Measurements from ENCODE around the gene MORC1. TPM values are rescaled to one million over a fixed set of nuclear protein-coding genes. Genes with fewer than 3 reads are reported as not detected.

MORC1 gene
- total and polyA plus RNA-seq, 12 donors = not detected

- ATAC-seq (no peak), DNase-seq (no peak)
- Histone ChIP-seq H3K27ac (no peak overlapping the region), H3K36me3 (no peaks in the 10 kb centered on the region), H3K4me1 (no peaks in the 10 kb centered on the region), H3K9me3 (no peaks in the 10 kb centered on the region), H3K4me3 (no peak overlapping the region), H3K27me3 (no peaks in the 10 kb centered on the region)
- WGBS, 2 donors = 31 to 35% methylated on average over 5 of the region's 5 CpGs
- intact Hi-C loops (cut with DNase I) = no loop called here
- no peak for TF ChIP-seq CTCF (IDR thresholded peaks at IDR 0.05)
These were observed 58.7 kb downstream of the MORC1 start for GRCh38 chr3:109059264-109059663.

DNA sequence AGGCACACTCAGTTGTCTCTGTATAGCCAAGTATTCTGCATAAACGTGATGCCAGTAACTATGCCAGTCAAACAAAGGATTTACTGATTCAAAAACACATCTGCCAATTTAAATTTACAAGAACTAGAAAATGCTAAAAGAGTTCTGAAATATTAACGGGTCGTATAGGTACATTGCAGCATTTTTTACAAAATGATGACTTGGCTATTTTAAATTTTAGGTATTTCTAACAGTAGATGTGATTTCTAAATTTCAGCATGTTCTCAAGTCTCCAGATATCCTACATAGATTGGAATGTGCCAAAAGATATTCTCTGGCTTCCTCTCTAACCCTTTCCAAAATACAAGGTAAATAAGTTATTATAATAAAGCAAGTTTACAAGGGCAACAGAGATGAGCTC lies 60.3 kb downstream of the MORC1 start:
- Histone ChIP-seq H3K27ac (no peak overlapping the region), H3K4me1 (no peaks in the 10 kb centered on the region), H3K27me3 (no peaks in the 10 kb centered on the region), H3K9me3 (peaks cover 0 to 9% (median 0%) of the 10 kb centered on the region in 11 donors), H3K36me3 (no peaks in the 10 kb centered on the region), H3K4me3 (no peak overlapping the region)
- intact Hi-C loops (cut with DNase I) = no loop called here
- WGBS, 2 donors = 86 to 91% methylated on average over 3 of the region's 3 CpGs
- no peak for TF ChIP-seq CTCF (IDR thresholded peaks at IDR 0.05)
- no peak for DNase-seq
- ATAC-seq = no peak

DNA sequence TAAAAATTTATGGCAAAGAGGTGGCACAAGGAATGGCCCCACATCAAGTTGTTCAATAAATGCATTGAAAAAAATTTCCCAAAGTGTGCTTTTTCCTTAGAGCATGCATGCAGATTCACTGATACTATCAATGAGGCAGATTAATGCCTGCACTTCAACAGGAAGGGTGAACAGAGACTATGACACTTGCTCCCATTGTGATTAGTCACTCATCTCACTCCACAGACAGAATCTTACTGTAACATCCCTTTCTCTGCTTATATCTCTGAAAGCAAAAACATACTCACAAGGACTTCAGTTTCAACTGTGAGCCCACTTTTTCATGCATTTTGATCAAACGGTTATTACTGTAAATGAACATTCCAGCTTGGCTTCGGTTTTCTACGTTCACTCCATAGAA lies 60.9 kb downstream of the MORC1 start:
- DNase-seq (no peak), ATAC-seq (no peak)
- WGBS, 2 donors = 89 to 93% methylated on average over 3 of the region's 3 CpGs
- H3K36me3 ChIP-seq = no peaks in the 10 kb centered on the region
- H3K9me3 ChIP-seq = peaks cover 0 to 10% (median 0%) of the 10 kb centered on the region in 11 donors
- TF ChIP-seq CTCF (IDR thresholded peaks at IDR 0.05) = no peak
- no peak overlapping the region for H3K4me3 ChIP-seq
- no peaks in the 10 kb centered on the region for H3K27me3 ChIP-seq
- intact Hi-C loops (cut with DNase I) = no loop called here
- H3K27ac ChIP-seq = no peak overlapping the region
- H3K4me1 ChIP-seq = no peaks in the 10 kb centered on the region

DNA sequence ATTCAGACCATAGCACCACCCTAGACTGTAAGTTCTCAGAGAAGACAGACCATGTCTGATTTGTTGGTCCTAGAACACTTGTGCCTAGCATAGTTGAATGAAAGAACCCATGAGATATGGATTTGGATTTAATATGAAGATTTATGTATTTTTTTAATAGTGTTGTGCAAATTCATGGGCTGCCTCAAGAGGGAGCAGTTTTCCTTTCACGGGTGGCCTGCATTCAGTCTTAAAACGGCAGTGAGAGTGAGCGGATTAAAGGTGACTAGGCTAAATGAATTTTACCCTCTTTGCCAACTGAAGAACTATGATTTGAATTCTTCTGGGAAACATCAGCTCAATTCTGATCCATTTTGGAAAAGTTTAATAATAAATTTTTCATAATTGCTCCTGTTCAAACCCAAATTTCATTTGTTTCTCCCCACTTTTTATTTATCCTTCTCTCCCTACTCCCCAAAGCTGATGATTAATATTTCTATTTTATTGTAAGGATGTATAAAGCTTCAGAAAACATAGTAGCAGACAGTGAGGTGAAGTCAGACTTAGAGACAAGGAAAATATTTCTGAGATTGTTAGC lies 67.3 kb downstream of the MORC1 start:
- Histone ChIP-seq H3K27me3 (no peaks in the 10 kb centered on the region), H3K27ac (no peak overlapping the region), H3K4me1 (no peaks in the 10 kb centered on the region), H3K4me3 (no peak overlapping the region), H3K9me3 (peaks cover 0 to 10% (median 0%) of the 10 kb centered on the region in 11 donors), H3K36me3 (no peaks in the 10 kb centered on the region)
- intact Hi-C loops (cut with DNase I) = no loop called here
- ATAC-seq = no peak
- peak; percentile 14 to 57 (median 44) for TF ChIP-seq CTCF (IDR thresholded peaks at IDR 0.05)
- no peak for DNase-seq
- 40% methylated on average over 3 of the region's 3 CpGs for WGBS, 2 donors
